CD4-positive, alpha-beta T cell treated with Interleukin-21 for 1 hour (primary cell): ENCODE data around the gene LTBP4.
A peak's percentile ranks its signal among the peaks of the same experiment; 100 is the strongest.
"Not testable (repeated sequence)": the region's sequence is repeated elsewhere in the genome, so short reads cannot be mapped to it uniquely, and the experiment has no call there.

ENCODE experiments used
- DNase-seq: peaks from one replicate; pipeline ENCODE4 v3.0.0-alpha.2; 2020

The LTBP4 gene

DNA sequence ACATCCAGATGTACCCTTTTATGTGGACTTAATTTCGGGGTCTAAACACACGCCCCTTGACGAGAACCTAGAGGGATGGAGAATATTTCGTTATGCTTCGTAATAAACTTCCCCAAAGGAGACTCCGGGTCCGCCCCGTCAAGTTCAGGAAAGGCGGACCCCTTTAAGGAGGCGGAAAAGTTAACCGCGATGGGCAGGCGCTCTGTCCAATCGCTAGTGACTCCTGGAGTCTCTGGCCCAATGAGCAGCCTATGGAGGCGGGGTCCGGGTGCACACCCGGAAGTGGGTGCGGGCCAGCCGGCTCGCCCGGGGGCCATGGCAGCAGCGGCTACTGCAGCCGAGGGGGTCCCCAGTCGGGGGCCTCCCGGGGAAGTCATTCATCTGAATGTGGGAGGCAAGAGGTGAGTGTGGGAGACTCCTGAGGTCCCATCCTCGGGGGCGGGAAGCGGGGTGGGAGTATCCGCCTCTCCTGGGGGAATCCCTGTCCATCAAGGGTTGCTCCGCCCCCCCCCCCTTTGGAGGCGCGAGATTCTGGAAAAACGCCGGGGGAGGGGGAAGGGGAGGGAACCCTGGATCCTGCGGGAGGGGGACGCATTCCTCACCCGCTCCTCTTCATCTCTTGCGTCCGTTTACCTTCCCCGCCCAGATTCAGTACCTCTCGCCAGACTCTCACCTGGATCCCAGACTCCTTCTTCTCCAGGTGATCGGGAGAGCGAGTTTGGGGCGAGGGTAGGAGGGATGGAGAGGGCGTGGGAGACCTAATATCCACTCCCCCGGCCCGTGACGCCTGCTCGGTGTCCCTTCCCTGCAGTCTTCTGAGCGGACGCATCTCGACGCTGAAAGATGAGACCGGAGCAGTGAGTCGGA is 24.4 kb upstream of the LTBP4 start, which contains the start of gene SHKBP1:
SHKBP1 (plus strand) TSS at position 289 of the 867 bp plus-strand sequence; CDS start at position 316, 27 bp downstream.
- DNase-seq = peak; percentile 94

DNA sequence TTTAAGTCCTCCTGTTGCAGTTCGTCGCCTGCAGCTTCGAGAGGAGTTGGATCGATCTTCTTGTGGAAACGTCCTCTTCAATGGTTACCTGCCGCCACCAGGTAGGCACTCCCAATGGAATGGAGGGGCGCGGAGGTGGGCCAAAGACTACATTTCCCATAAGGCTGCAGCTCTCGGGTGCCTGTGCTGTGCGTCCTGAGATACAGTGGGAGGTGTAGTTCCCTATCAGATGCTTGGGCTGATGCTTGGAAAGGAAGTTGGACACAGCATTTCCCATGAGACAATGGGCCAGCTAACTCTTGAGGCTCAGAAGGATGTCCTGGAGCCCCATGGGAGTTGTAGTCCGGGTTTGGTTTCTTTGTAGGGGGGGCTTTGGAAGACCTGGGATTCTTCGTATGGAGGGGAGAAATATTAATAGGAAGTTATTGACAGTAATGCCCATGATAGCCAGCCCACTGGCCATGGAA is 22.7 kb upstream of the LTBP4 start:
- DNase-seq = no peak

DNA sequence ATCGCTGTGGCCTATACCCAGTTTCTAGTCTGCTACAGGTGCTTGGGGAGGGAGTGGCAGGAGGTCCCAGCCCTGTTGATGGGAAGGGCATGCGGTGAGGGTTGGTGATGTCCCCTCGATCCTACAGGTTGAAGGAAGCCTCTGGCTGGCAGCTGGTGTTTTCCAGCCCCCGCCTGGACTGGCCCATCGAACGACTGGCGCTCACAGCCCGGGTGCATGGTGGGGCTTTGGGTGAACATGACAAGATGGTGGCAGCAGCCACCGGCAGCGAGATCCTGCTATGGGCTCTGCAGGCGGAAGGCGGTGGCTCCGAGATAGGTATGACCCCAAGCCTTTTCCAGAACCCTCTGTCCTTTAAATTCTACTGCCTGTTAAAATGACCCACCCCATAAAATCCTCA is 20.6 kb upstream of the LTBP4 start:
- DNase-seq = no peak

DNA sequence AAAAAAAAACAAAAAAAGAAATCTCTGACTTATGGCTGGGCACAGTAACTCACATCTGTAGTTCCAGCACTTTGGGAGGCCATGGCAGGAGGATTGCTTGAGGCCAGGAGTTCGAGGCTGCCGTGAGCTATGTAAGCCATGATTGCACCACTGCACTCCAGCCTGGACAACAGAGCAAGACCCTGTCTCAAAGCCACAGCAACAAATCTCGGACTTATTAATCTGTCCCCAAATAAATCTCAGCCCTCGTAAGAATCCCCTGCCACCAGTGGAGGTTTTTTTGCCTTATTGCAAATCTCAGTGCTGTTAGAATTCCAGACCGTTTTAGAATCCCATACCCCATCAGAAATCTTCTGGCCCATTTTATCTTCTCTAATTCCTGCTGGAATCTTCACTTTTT is 19.6 kb upstream of the LTBP4 start:
- no peak for DNase-seq

DNA sequence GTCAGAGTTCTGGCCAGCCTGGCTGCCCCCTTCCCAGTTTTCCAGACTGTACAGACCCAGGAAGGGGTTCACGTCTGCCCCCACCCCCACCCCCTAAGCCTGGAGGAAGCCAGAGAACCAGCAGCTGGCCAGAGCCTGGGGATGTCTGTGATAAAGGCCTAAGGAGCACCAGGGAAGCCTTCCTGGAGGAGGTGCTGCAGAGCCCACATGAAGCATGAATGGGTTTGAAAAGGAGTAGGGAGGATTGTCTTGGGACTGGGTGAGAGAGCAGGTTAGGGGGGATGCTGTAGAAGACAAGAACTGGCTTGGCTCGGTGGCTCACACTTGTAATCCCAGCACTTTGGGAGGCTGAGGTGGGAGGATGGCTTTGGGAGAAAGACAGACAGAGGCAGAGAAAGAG is 18.7 kb upstream of the LTBP4 start:
- no peak for DNase-seq

DNA sequence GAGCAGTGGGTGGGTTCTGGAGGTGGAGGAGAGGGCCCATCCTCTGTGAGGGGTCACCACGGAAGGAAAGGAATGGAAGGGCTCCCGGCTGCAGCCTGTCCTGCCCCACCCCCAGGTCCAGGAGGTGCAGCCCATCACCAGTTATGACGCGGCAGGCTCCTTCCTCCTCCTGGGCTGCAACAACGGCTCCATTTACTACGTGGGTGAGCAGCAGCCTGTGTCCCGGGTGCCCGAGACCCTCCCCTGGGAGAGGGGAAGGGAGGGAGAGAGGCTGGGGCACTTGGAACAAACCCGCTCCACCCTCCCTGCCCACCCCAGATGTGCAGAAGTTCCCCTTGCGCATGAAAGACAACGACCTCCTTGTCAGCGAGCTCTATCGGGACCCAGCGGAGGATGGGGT is 17.9 kb upstream of the LTBP4 start:
- no peak for DNase-seq

DNA sequence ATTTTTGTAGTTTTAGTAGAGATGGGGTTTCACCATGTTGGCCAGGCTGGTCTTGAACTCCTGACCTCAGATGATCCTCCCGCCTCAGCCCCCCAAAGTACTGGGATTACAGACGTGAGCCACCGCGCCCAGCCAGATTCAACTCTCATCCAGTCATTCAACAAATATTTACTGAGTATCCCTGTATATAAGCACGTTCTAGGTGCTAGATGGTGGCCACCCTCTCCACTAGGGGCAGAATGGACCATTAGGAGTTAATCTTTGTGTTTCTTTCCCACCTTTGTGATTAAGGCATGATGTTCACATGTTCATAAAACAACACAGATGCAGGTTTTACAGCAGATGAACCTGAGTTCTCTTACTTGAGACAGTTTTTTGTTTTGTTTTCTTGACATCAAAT is 17.2 kb upstream of the LTBP4 start:
- no peak for DNase-seq

DNA sequence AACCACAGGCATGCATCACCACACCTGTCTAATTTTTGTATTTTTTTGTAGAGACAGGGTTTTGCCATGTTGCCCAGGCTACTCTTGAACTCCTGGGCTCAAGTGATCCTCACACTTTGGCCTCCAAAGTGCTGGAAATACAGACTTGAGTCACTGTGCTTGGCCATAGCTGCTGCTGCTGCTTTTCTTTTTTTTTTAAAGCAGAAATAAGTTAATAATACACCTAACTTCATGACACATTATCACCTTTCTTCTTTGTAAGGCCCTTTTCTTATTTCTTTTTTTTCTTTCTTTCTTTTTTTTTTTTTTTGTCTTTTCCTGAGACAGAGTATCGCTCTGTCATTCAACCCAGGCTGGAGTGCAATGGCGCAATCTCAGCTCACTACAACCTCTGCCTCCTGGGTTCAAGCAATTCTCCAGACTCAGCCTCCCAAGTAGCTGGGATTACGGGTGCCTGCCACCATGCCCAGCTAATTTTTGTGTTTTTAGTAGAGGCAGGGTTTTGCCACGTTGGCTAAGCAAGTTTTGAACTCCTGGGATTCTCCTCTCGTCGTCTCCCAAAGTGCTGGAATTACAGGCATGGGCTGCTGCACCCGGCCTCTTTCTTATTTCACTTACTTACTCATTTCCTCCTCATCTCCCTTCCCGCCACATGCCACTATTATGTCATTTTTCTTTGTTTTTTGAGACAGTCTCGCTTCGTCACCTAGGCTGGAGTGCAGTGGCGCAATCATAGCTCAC is 15.8 kb upstream of the LTBP4 start:
- no peak for DNase-seq

DNA sequence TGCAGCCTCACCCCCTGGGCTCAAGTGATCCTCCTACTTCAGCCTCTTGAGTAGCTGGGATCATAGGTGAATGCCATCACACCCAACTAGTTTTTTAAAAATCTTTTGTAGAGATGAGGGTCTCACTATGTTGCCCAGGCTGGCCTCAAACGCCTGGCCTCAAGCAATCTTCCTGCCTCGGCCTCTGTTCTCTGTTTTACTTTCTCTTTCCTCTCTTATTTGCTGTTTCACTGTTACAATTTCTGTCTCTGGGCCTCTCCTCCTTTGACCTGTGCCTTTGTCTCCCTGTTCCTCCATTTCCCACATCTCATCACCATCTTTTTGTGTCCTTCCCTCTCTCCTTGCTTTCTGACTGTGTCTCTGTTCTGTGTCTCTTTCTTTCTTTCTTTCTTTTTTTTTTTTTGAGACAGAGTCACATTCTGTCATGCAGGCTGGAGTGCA is 15.2 kb upstream of the LTBP4 start:
- no peak for DNase-seq

DNA sequence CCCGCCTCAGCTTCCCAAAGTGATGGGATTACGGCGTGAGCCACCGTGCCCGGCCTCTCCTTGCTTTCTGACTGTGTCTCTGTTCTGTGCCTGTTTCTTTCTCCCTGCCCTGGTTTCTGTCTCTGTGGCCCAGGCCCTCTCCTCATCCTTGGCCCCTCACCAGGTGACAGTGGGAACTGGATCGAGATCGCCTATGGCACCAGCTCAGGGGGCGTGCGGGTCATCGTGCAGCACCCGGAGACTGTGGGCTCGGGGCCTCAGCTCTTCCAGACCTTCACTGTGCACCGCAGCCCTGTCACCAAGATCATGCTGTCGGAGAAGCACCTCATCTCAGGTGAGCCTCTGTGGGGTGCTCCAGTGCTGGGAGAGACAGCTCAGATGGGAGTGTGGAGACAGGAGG is 14.6 kb upstream of the LTBP4 start:
- DNase-seq = no peak

DNA sequence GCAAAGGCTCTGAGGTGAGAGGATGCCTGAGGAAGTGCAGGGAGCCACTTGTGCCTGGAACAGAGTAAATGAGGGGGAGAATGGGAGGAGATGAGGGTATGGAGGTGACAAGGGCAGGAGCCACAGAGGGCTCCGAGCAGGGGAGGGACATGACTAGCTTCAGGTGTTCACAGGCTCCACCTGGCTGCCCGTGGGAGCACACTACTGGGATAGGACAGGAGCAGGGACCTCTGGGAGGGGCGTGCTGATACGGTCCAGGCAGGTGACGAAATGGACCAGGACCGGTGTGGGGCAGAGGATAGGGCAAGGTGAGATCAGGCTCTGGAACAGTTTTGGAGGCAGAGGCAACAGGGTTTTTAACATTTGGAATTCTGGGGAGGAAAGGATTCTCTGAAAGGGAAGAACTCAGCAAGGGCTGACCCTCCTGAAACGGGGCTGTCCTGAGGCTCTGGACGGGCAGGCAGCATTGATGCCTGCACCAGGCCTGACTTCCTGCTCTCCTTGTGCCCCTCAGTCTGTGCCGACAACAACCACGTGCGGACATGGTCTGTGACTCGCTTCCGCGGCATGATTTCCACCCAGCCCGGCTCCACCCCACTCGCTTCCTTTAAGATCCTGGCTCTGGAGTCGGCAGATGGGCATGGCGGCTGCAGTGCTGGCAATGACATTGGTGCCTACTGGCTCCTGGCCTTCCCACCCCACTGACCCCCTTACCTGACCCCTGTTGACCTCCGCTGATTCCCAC is 12.9 kb upstream of the LTBP4 start:
- no peak for DNase-seq

DNA sequence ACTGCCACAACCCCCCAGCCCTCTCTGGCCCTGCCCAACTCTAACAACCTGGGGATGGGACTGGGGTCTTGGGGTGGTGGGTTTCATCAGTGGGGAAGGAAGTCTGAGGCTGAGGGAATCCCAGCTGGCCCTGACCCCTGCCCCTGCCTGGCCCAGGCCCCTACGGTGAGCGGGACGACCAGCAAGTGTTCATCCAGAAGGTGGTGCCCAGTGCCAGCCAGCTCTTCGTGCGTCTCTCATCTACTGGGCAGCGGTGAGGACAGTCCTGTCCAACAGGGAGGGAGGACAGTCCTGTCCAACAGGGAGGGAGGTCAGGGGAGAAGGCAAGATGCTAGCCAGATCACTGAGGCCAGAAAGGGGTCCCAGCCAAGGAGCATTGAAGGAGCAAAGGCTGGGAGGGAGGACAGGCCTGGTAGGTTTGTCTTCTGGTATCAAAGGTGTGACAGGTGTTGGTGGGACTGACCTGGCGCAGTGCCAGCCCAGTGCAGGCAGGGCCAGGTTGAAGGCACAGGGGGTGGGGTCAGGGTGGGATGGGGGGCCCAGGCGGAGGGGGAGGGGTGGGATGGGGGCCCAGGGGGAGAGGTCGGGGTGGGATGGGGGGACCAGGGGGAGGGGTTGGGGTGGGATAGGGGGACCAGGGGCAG is 12.1 kb upstream of the LTBP4 start:
- no peak for DNase-seq

DNA sequence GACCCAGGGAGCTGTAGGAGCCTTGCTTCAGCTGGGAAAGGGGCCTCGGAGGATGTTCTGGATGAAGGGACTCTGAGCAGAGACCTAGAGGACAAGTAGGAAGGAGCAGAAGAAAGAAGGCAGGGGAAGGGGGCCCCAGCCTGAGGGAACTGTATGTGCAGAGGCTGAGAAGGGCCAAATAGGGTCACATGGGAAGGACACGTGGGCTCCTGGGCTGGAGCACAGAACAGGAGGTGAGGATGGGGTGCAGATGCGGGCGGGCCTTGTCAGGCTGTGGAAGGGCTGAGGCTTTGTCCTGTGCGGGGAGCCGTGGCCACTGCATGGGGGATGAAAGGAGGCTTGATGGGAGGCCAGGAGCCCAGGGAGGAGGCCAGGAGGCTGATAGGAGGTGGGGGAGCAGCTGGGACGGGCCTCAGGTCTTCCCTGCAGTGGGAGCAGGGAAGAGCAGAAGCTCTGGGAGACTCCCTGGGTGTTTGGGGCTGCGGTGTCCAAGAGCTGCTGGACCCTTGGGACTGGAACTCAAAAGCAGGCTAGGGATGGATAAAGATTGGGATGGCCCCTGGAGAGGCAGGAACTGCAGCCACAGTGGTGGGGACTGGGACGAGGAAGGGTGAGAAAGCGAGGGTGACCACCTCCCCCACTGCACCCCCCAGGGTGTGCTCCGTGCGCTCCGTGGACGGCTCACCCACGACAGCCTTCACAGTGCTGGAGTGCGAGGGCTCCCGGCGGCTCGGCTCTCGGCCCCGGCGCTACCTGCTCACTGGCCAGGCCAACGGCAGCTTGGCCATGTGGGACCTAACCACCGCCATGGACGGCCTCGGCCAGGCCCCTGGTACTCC is 11.4 kb upstream of the LTBP4 start:
- no peak for DNase-seq

DNA sequence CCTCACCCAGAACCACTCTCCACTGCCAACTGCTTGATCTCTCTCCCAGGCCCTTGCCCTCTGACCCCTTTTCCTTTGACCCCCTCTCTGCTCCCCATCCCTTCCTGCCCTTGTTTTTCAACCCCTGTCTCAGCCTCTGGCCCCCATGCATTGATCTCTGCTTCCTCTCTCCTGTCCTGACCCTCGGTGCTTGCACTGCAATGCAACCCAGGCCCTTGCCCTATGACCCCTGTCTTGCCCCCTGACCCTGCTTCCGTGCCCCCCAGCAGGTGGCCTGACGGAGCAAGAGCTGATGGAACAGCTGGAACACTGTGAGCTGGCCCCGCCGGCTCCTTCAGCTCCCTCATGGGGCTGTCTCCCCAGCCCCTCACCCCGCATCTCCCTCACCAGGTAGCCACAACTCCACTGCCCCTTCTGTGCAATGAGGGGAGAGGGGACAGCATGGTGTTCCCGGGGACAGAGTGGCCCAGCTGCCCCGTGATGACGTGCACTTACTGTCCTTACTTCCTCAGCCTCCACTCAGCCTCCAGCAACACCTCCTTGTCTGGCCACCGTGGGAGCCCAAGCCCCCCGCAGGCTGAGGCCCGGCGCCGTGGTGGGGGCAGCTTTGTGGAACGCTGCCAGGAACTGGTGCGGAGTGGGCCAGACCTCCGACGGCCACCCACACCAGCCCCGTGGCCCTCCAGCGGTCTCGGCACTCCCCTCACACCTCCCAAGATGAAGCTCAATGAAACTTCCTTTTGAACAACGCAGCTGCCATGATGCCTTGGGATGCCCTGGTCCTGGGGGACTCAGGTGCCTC is 10.5 kb upstream of the LTBP4 start:
- DNase-seq = no peak

DNA sequence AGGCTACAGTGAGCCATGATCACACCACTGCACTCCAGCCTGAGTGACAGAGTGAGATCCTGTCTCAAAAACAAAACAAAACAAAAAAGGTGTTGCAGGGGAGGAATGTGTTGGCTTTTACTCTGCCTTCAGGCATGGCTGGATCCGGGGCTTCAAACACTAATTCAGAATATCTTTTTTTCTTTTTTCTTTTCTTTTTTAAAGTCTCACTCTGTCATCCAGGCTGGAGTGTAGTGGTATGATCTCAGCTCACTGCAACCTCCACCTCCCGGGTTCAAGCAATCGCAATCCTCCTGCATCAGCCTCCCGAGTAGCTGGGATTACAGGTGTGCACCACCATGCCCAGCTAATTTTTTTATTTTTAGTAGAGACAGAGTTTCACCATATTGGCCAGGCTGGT is 9.4 kb upstream of the LTBP4 start:
- DNase-seq = not testable (repeated sequence)

DNA sequence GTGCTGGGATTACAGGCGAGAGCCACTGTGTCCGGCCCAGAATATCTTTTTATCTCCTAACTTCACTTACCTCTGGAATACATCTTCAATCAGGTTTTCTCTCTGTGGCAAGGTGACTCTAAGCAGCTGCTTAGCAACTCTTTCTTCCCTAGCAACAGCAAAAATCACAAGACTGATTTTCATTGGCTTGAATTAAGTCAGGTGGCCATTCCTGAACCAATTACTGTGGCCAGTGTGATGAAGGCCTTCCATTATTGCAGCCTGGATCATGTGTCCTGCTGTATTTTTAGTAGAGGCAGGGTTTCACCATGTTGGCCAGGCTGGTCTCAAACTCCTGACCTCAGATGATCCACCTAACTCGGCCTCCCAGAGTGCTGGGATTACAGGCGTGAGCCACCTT is 9.0 kb upstream of the LTBP4 start:
- DNase-seq = peak; percentile 52

DNA sequence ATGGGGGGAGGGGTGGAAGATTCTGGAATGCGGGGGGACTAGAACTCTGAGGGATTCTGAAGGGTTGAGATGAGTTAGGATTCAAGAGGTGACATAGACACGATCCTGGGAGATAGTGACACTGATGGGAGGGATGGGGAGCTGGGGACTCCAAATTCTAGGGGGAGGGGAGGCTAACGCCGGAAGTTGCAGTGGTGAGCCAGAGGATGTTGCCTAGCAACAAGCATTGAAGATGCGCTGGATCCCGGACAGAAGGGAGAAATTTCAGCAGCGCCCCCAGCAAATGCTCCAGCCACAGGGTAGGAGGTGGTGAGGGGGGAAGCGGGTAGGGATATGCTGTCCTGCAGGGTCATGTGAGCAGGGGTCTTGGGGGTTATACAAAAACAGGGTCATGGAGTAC is 6.9 kb upstream of the LTBP4 start:
- no peak for DNase-seq

DNA sequence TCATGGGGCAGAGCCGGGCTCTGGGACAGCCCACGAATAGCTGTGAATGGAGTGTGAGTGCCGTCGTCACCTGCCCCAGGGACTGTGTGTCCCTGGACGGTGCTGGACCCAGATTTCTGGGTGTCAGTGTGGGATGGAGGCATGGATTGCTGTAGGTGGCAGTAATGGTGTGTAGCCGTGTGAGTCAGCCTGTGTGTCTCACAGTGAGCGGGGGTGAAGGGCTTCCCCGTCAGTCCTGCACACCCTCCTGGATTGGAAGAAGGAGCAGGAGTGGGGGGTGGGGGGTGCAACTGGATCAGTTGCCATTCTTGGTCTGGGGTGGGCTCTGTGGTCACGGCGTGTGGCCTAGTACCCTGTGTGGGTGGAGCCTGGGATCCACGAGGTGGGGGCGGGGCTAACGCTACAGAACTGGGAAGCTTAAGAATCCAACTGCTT is 6.5 kb upstream of the LTBP4 start:
- no peak for DNase-seq

DNA sequence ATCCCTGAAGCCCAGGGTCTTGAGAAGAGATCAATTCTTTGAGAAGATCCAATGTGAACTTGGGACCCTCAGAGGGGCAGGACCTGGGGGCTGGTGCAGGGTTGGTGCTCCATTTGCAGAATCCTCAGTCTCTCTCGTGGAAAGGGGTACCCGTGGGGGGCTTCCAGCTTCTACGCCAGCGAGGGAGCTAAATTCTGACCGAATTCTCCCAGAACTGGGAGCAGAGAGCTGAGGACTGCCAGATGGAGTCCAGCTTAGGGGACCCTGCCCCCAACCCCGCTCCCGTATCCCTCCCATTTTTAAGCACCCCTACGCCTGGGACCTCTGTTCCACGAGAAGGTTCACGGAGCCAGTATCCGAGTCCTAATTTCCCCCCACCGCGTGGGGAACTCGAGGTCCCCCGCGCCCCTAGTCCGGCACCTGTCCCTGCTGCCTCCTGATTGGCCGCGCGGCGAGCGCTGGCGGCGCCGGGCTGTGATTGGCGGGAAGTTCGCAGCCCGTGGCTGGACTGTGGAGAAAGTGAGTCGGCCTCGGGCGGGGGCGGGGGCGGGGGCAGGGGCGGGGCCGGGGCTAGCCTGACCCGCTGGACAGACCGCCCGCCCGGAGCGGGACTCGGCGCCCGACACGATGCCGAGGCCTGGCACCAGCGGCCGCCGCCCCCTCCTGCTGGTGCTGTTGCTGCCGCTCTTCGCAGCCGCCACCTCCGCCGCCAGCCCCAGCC is 4.4 kb upstream of the LTBP4 start:
- DNase-seq = no peak

DNA sequence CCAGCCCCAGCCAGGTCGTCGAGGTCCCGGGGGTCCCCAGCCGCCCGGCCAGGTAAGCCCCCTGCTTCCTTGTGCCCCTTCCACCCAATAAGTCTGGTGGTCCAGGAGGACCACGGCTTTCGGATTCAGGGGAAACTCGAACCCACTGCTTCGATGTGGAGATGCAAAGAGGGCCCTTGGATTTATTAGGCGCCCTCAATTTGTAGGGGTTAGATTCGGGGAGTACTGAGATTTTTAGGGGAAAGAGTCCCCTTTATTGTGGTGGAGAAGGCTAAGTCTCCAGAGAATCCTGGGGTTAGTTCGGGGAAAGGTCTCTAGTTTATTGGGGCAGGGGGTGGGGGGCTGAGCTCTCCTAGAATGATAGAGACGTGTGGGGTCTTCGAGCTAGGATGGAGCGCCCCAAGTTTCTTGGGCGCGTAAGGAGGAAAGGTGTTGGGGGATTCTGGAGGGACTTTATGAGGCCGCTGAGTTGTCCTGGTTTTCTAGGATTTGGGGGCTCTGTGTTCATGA is 3.8 kb upstream of the LTBP4 start:
- DNase-seq = no peak
